Urothelium cell line (cell line): ENCODE data around the gene CBX4.
A peak's percentile ranks its signal among the peaks of the same experiment; 100 is the strongest.

Source experiments
- DNase-seq: peaks from one replicate; pipeline ENCODE4 v3.0.0; 2011; ENCODE audit warnings: low spot score, mixed read lengths
- FAIRE-seq: peaks from 2 replicates; lab custom pipeline; 2011; peaks lifted over from hg19 to GRCh38; lab: Jason Lieb, UNC

The CBX4 gene

GRCh38 chr17:79831265-79832217 lies 7.7 kb downstream of the CBX4 start:
- no peak for DNase-seq
- FAIRE-seq: no peak

GRCh38 chr17:79830763-79831264 lies 8.4 kb downstream of the CBX4 start:
- DNase-seq: no peak
- FAIRE-seq: no peak

- DNase-seq (no peak), FAIRE-seq (no peak)
These were observed 8.9 kb downstream of the CBX4 start for GRCh38 chr17:79830303-79830702.

- DNase-seq (no peak), FAIRE-seq (no peak)
These were observed 9.8 kb downstream of the CBX4 start for GRCh38 chr17:79829457-79829856.

- no peak for FAIRE-seq
- no peak for DNase-seq
These were observed 10.2 kb downstream of the CBX4 start for GRCh38 chr17:79829004-79829403.

- FAIRE-seq: peak; percentile 99
These were observed 12.2 kb downstream of the CBX4 start for GRCh38 chr17:79826841-79827578.

GRCh38 chr17:79826204-79826680 lies 13.0 kb downstream of the CBX4 start:
- FAIRE-seq (no peak), DNase-seq (no peak)

More at GRCh38 chr17:79826841-79827578, 12.2 kb downstream of the CBX4 start:
- DNase-seq: no peak

- no peak for FAIRE-seq
These were observed 13.7 kb downstream of the CBX4 start for GRCh38 chr17:79825580-79825921.

GRCh38 chr17:79824893-79825579 lies 14.2 kb downstream of the CBX4 start:
- DNase-seq: no peak

More at GRCh38 chr17:79825580-79825921, 13.7 kb downstream of the CBX4 start:
- DNase-seq: no peak

GRCh38 chr17:79824234-79824633 lies 15.0 kb downstream of the CBX4 start:
- DNase-seq (no peak), FAIRE-seq (no peak)

More at GRCh38 chr17:79824893-79825579, 14.2 kb downstream of the CBX4 start:
- no peak for FAIRE-seq

- FAIRE-seq: no peak
- DNase-seq: no peak
These were observed 16.6 kb downstream of the CBX4 start for GRCh38 chr17:79822583-79823124.

- DNase-seq (no peak), FAIRE-seq (no peak)
These were observed 17.7 kb downstream of the CBX4 start for GRCh38 chr17:79821331-79822095.

GRCh38 chr17:79820959-79821330 lies 18.3 kb downstream of the CBX4 start:
- FAIRE-seq: no peak
- DNase-seq: no peak

- DNase-seq (no peak), FAIRE-seq (no peak)
These were observed 19.5 kb downstream of the CBX4 start for GRCh38 chr17:79819534-79820276.

GRCh38 chr17:79819085-79819484 lies 20.2 kb downstream of the CBX4 start:
- no peak for FAIRE-seq
- no peak for DNase-seq

GRCh38 chr17:79818026-79818758 lies 21.0 kb downstream of the CBX4 start:
- DNase-seq (no peak), FAIRE-seq (no peak)

GRCh38 chr17:79815836-79816461 lies 23.3 kb downstream of the CBX4 start:
- FAIRE-seq: no peak

More at GRCh38 chr17:79815836-79816461, 23.3 kb downstream of the CBX4 start:
- DNase-seq: no peak
